HG03135 (cell line): ENCODE data around the gene ZNF598.
A peak's percentile ranks its signal among the peaks of the same experiment; 100 is the strongest.

Source experiments
- ATAC-seq: cut with Tn5 transposase; IDR thresholded peaks from one replicate; pipeline ENCODE4 v1.9.1; 2021; ENCODE audit warnings: mild to moderate bottlenecking, moderate library complexity; ENCODE audit not compliant: unreplicated experiment

Gene ZNF598

GRCh38 chr16:2008009-2008526 is 1.6 kb downstream of the ZNF598 start:
- no peak for ATAC-seq

GRCh38 chr16:2007081-2007836 is 2.4 kb downstream of the ZNF598 start:
- no peak for ATAC-seq

- no peak for ATAC-seq
Measured at GRCh38 chr16:2006317-2006716, 3.3 kb downstream of the ZNF598 start.

GRCh38 chr16:2005646-2006045 is 4.0 kb downstream of the ZNF598 start:
- no peak for ATAC-seq

- no peak for ATAC-seq
Measured at GRCh38 chr16:2004795-2005517, 4.7 kb downstream of the ZNF598 start.

- ATAC-seq = peak; percentile 60
Measured at GRCh38 chr16:2003827-2004641, 5.6 kb downstream of the ZNF598 start.

- no peak for ATAC-seq
Measured at GRCh38 chr16:2003231-2003826, 6.3 kb downstream of the ZNF598 start.

- ATAC-seq = no peak
Measured at GRCh38 chr16:2002406-2003230, 7.0 kb downstream of the ZNF598 start.

GRCh38 chr16:2001456-2002355 is 7.9 kb downstream of the ZNF598 start:
- no peak for ATAC-seq

- no peak for ATAC-seq
Measured at GRCh38 chr16:2001035-2001434, 8.6 kb downstream of the ZNF598 start.

- no peak for ATAC-seq
Measured at GRCh38 chr16:1999866-2000514, 9.6 kb downstream of the ZNF598 start.

- no peak for ATAC-seq
Measured at GRCh38 chr16:1998852-1999801, 10.5 kb downstream of the ZNF598 start.

GRCh38 chr16:1998360-1998835 is 11.2 kb downstream of the ZNF598 start:
- ATAC-seq = no peak

GRCh38 chr16:1997494-1998359 is 11.9 kb downstream of the ZNF598 start:
- ATAC-seq = no peak

GRCh38 chr16:1993731-1994131 is 15.9 kb downstream of the ZNF598 start:
- ATAC-seq = no peak

GRCh38 chr16:1992704-1993317 is 16.8 kb downstream of the ZNF598 start:
- ATAC-seq = no peak
